WTC11 (cell line): ENCODE data around the gene IL1R1.

Experiments used
- ATF1 ChIP-seq: sonication (generic); formaldehyde crosslinking; IDR thresholded peaks from 2 replicates; pipeline ENCODE4 v1.8.1; 2023; ENCODE audit warnings: mild to moderate bottlenecking, moderate library complexity, missing genetic modification reagents
- CBFB ChIP-seq: sonication (generic); formaldehyde crosslinking; IDR thresholded peaks from 2 replicates; pipeline ENCODE4 v1.8.1; 2022; ENCODE audit warnings: mild to moderate bottlenecking, low read depth, missing genetic modification reagents
- FOXP1 ChIP-seq: sonication (generic); formaldehyde crosslinking; IDR thresholded peaks from 2 replicates; pipeline ENCODE4 v1.8.0; 2022; ENCODE audit warnings: missing genetic modification reagents, mild to moderate bottlenecking, moderate library complexity, borderline replicate concordance
- ZNF416 ChIP-seq: fragments of 250-450 bp; sonication (Bioruptor Pico); IDR thresholded peaks from 2 replicates; pipeline ENCODE4 v1.9.0; 2021; ENCODE audit warnings: mild to moderate bottlenecking, inconsistent platforms
- TF ChIP-seq, protein P1 (sequence below): sonication (generic); formaldehyde crosslinking; IDR thresholded peaks from 2 replicates; pipeline ENCODE4 v1.8.1; 2023; ENCODE audit warnings: mild to moderate bottlenecking, missing genetic modification reagents, moderate library complexity
- TF ChIP-seq, protein P2 (sequence below): sonication (generic); formaldehyde crosslinking; IDR thresholded peaks from 2 replicates; pipeline ENCODE4 v1.8.0; 2022; ENCODE audit warnings: mild to moderate bottlenecking, missing genetic modification reagents

- no peak for TF ChIP-seq ATF1 (CRISPR knock-in tag)
- TF ChIP-seq, protein P1, sequence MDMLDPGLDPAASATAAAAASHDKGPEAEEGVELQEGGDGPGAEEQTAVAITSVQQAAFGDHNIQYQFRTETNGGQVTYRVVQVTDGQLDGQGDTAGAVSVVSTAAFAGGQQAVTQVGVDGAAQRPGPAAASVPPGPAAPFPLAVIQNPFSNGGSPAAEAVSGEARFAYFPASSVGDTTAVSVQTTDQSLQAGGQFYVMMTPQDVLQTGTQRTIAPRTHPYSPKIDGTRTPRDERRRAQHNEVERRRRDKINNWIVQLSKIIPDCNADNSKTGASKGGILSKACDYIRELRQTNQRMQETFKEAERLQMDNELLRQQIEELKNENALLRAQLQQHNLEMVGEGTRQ (CRISPR knock-in tag), result no peak
- no peak for TF ChIP-seq CBFB (CRISPR knock-in tag)
- TF ChIP-seq, protein P2, sequence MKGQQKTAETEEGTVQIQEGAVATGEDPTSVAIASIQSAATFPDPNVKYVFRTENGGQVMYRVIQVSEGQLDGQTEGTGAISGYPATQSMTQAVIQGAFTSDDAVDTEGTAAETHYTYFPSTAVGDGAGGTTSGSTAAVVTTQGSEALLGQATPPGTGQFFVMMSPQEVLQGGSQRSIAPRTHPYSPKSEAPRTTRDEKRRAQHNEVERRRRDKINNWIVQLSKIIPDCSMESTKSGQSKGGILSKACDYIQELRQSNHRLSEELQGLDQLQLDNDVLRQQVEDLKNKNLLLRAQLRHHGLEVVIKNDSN (CRISPR knock-in tag), result no peak
- TF ChIP-seq ZNF416 (CRISPR knock-in tag), result no peak
- no peak for TF ChIP-seq FOXP1 (CRISPR knock-in tag)
Measured at GRCh38 chr2:102206666-102207341, 64.3 kb downstream of the IL1R1 start.
